Measurements from ENCODE around the gene DOC2B.
"Not testable (repeated sequence)": the region's sequence is repeated elsewhere in the genome, so short reads cannot be mapped to it uniquely, and the experiment has no call there.

The DOC2B gene

DNA sequence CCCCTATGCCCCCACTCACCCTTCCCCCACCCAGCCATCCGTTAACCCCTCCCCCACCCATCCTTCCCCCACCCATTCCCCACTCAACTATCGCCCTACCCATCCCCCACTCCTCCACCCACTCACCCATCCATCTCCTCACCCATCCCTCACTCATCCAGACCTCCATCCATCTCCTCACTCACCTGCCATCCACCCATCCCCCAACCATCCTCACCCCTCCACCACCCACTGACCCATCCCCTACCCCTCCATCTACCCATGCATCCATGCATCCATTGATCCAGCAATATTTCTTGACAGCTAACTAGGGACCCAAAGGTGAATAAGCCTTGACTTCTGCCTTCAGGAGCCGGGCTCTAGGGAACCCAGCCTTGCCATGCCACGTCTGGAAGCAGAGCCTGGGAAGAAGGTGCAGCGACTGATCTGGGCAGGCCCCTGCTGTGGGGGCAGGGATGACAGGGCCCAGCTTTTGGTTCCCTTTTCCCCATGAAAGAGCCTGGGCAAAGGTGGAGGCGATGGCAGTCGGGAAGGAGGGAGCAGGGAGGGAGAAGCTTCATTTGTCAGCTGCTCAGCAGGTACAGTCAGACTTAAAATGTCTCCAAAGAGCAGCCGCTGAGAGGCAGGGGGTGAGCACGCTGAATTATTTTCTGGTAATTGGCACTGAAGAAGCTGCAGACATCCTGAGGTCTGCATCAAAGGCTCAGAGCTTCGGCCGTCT lies 23.1 kb upstream of the DOC2B start:
- Histone ChIP-seq H3K23ac (ENCODE audit: low read length) (no peak overlapping the region), H3K27ac (ENCODE audit: low read depth, low read length) (no peak overlapping the region), H2BK5ac (ENCODE audit: low read depth, low read length, poor library complexity) (no peak overlapping the region), H3K4me2 (ENCODE audit: low read length) (no peak overlapping the region), H3K18ac (ENCODE audit: low read length) (no peak overlapping the region), H2BK12ac (ENCODE audit: low read length) (no peak overlapping the region), H2AFZ (ENCODE audit: insufficient read depth, low read length, poor library complexity) (no peak overlapping the region), H3K27me3 (ENCODE audit: insufficient read depth, low read length) (peaks cover 4% of the 10 kb centered on the region), H3K36me3 (ENCODE audit: control insufficient read depth in 1 of 2, insufficient read depth in 2 of 2, low read length in 2 of 2) (no peaks in the 10 kb centered on the region), H2BK120ac (ENCODE audit: insufficient read depth, low read length, poor library complexity) (no peak overlapping the region), H3K4me1 (ENCODE audit: control insufficient read depth in 1 of 2, insufficient read depth in 2 of 2, low read length in 2 of 2) (no peaks in the 10 kb centered on the region), H3K9ac (ENCODE audit: low read length) (no peak overlapping the region), H2AK5ac (ENCODE audit: low read length) (no peak overlapping the region), H3K79me1 (ENCODE audit: low read length) (no peaks in the 10 kb centered on the region), H4K12ac (ENCODE audit: low read depth, low read length) (no peak overlapping the region), H3K4me3 (ENCODE audit: low read depth, low read length) (no peak overlapping the region), H3K14ac (ENCODE audit: low read length) (no peak overlapping the region), H4K91ac (ENCODE audit: low read depth, low read length) (no peak overlapping the region), H4K8ac (ENCODE audit: low read depth, low read length) (no peak overlapping the region), H3K9me3 (ENCODE audit: insufficient read depth, low read depth, low read length) (peaks cover 15% of the 10 kb centered on the region), H3K79me2 (ENCODE audit: control insufficient read depth, insufficient read depth, low read length, poor library complexity) (no peaks in the 10 kb centered on the region), H3K4ac (ENCODE audit: low read depth, low read length) (no peak overlapping the region)
- no peak for DNase-seq
- WGBS (ENCODE audit: extremely low coverage, insufficient coverage, insufficient read length): 100% methylated on average over 2 of the region's 11 CpGs

- WGBS (ENCODE audit: extremely low coverage, insufficient coverage, insufficient read length): no CpG with 5 or more reads among the region's 23 CpGs
- H3K9ac ChIP-seq (ENCODE audit: low read length): no peak overlapping the region
- no peak overlapping the region for H3K23ac ChIP-seq (ENCODE audit: low read length)
- no peak overlapping the region for H2AK5ac ChIP-seq (ENCODE audit: low read length)
- no peaks in the 10 kb centered on the region for H3K36me3 ChIP-seq (ENCODE audit: control insufficient read depth in 1 of 2, insufficient read depth in 2 of 2, low read length in 2 of 2)
- H4K8ac ChIP-seq (ENCODE audit: low read depth, low read length): no peak overlapping the region
- H3K4me1 ChIP-seq (ENCODE audit: control insufficient read depth in 1 of 2, insufficient read depth in 2 of 2, low read length in 2 of 2): no peaks in the 10 kb centered on the region
- H2BK120ac ChIP-seq (ENCODE audit: insufficient read depth, low read length, poor library complexity): no peak overlapping the region
- H3K14ac ChIP-seq (ENCODE audit: low read length): no peak overlapping the region
- no peaks in the 10 kb centered on the region for H3K79me1 ChIP-seq (ENCODE audit: low read length)
- no peak overlapping the region for H2BK12ac ChIP-seq (ENCODE audit: low read length)
- H3K79me2 ChIP-seq (ENCODE audit: control insufficient read depth, insufficient read depth, low read length, poor library complexity): no peaks in the 10 kb centered on the region
- H2AFZ ChIP-seq (ENCODE audit: insufficient read depth, low read length, poor library complexity): no peak overlapping the region
- no peak overlapping the region for H3K27ac ChIP-seq (ENCODE audit: low read depth, low read length)
- H3K4me2 ChIP-seq (ENCODE audit: low read length): no peak overlapping the region
- no peak overlapping the region for H2BK5ac ChIP-seq (ENCODE audit: low read depth, low read length, poor library complexity)
- H3K9me3 ChIP-seq (ENCODE audit: insufficient read depth, low read depth, low read length): peaks cover 13% of the 10 kb centered on the region
- no peak overlapping the region for H4K12ac ChIP-seq (ENCODE audit: low read depth, low read length)
- H3K4me3 ChIP-seq (ENCODE audit: low read depth, low read length): no peak overlapping the region
- peaks cover 4% of the 10 kb centered on the region for H3K27me3 ChIP-seq (ENCODE audit: insufficient read depth, low read length)
- no peak for DNase-seq
- no peak overlapping the region for H3K4ac ChIP-seq (ENCODE audit: low read depth, low read length)
- H3K18ac ChIP-seq (ENCODE audit: low read length): no peak overlapping the region
- no peak overlapping the region for H4K91ac ChIP-seq (ENCODE audit: low read depth, low read length)
These were observed 21.1 kb upstream of the DOC2B start for GRCh38 chr17:202501-202951.

GRCh38 chr17:201736-202135 lies 20.3 kb upstream of the DOC2B start:
- DNase-seq; H3K79me2 ChIP-seq (ENCODE audit: control insufficient read depth, insufficient read depth, low read length, poor library complexity); H2BK5ac ChIP-seq (ENCODE audit: low read depth, low read length, poor library complexity); H2BK12ac ChIP-seq (ENCODE audit: low read length); H3K4me3 ChIP-seq (ENCODE audit: low read depth, low read length); H4K12ac ChIP-seq (ENCODE audit: low read depth, low read length); H3K14ac ChIP-seq (ENCODE audit: low read length); H3K27me3 ChIP-seq (ENCODE audit: insufficient read depth, low read length); H2BK120ac ChIP-seq (ENCODE audit: insufficient read depth, low read length, poor library complexity); H3K36me3 ChIP-seq (ENCODE audit: control insufficient read depth in 1 of 2, insufficient read depth in 2 of 2, low read length in 2 of 2); H4K91ac ChIP-seq (ENCODE audit: low read depth, low read length); H3K27ac ChIP-seq (ENCODE audit: low read depth, low read length); H2AK5ac ChIP-seq (ENCODE audit: low read length); H3K9ac ChIP-seq (ENCODE audit: low read length); H3K23ac ChIP-seq (ENCODE audit: low read length); H3K18ac ChIP-seq (ENCODE audit: low read length); H4K8ac ChIP-seq (ENCODE audit: low read depth, low read length); H3K4me2 ChIP-seq (ENCODE audit: low read length); H2AFZ ChIP-seq (ENCODE audit: insufficient read depth, low read length, poor library complexity); H3K79me1 ChIP-seq (ENCODE audit: low read length); H3K4me1 ChIP-seq (ENCODE audit: control insufficient read depth in 1 of 2, insufficient read depth in 2 of 2, low read length in 2 of 2); H3K4ac ChIP-seq (ENCODE audit: low read depth, low read length): not testable (repeated sequence)
- peaks cover 11% of the 10 kb centered on the region for H3K9me3 ChIP-seq (ENCODE audit: insufficient read depth, low read depth, low read length)
- WGBS (ENCODE audit: extremely low coverage, insufficient coverage, insufficient read length): no CpG with 5 or more reads among the region's 13 CpGs

DNA sequence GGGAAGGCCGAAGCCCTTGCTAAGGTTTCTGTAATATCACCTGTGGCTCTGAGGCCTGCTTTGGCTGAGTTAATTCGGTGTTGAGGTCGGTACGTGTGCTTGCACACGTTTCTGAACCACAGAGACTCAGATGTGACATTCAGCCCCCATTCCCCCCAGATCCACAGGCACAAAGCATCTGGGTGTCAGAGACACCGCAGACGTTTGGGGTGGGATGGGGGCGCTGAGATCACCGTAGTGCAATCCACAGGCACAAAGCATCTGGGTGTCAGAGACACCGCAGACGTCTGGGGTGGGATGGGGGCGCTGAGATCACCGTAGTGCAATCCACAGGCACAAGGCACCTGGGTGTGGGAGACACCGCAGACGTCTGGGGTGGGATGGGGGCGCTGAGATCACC lies 19.8 kb upstream of the DOC2B start:
- not testable (repeated sequence) for H3K4me3 ChIP-seq (ENCODE audit: low read depth, low read length); H3K9me3 ChIP-seq (ENCODE audit: insufficient read depth, low read depth, low read length); H2BK120ac ChIP-seq (ENCODE audit: insufficient read depth, low read length, poor library complexity); H2BK5ac ChIP-seq (ENCODE audit: low read depth, low read length, poor library complexity); H3K4me1 ChIP-seq (ENCODE audit: control insufficient read depth in 1 of 2, insufficient read depth in 2 of 2, low read length in 2 of 2); H3K9ac ChIP-seq (ENCODE audit: low read length); H2AFZ ChIP-seq (ENCODE audit: insufficient read depth, low read length, poor library complexity); H4K12ac ChIP-seq (ENCODE audit: low read depth, low read length); H3K79me2 ChIP-seq (ENCODE audit: control insufficient read depth, insufficient read depth, low read length, poor library complexity); H3K14ac ChIP-seq (ENCODE audit: low read length); H3K36me3 ChIP-seq (ENCODE audit: control insufficient read depth in 1 of 2, insufficient read depth in 2 of 2, low read length in 2 of 2); H4K8ac ChIP-seq (ENCODE audit: low read depth, low read length); H4K91ac ChIP-seq (ENCODE audit: low read depth, low read length); H3K4ac ChIP-seq (ENCODE audit: low read depth, low read length); H3K27ac ChIP-seq (ENCODE audit: low read depth, low read length); H2AK5ac ChIP-seq (ENCODE audit: low read length); H3K23ac ChIP-seq (ENCODE audit: low read length); H2BK12ac ChIP-seq (ENCODE audit: low read length); H3K27me3 ChIP-seq (ENCODE audit: insufficient read depth, low read length); H3K4me2 ChIP-seq (ENCODE audit: low read length); H3K79me1 ChIP-seq (ENCODE audit: low read length); DNase-seq; H3K18ac ChIP-seq (ENCODE audit: low read length)
- no CpG with 5 or more reads among the region's 16 CpGs for WGBS (ENCODE audit: extremely low coverage, insufficient coverage, insufficient read length)
